ENCODE data around the gene CDH4. TPM values are rescaled to one million over a fixed set of nuclear protein-coding genes. Genes with fewer than 3 reads are reported as not detected.

The CDH4 gene
- total RNA-seq, 3 donors from 2014 or later (not counting 1 experiment from before 2014, with no cell fraction given): 0.18 TPM; not detected in 2

- Mint-ChIP-seq H3K4me3 (no peak overlapping the region), H3K9me3 (no peaks in the 10 kb centered on the region), H3K36me3 (no peaks in the 10 kb centered on the region), H3K4me1 (peaks cover 6 to 10% of the 10 kb centered on the region in 2 donors), H3K27me3 (ENCODE audit: low read depth in 2 of 2) (peaks cover under 1 to 6% of the 10 kb centered on the region in 2 donors), H3K27ac (no peak overlapping the region)
- Histone ChIP-seq H3K27ac (ENCODE audit: low read length) (no peak overlapping the region), H3K27me3 (ENCODE audit: control insufficient read depth, insufficient read depth, low read length) (no peaks in the 10 kb centered on the region), H3K4me3 (ENCODE audit: low read length) (no peak overlapping the region), H3K9me3 (ENCODE audit: control insufficient read depth, insufficient read depth, low read length) (no peaks in the 10 kb centered on the region), H3K4me1 (ENCODE audit: control insufficient read depth, insufficient read depth, low read length) (no peaks in the 10 kb centered on the region), H3K36me3 (ENCODE audit: control insufficient read depth, insufficient read depth, low read length) (no peaks in the 10 kb centered on the region)
- intact Hi-C loops (cut with micrococcal nuclease): no loop called here
- ATAC-seq: no peak
- DNase-seq: no peak
- 89% methylated on average over 14 of the region's 14 CpGs for WGBS (ENCODE audit: insufficient coverage)
- TF ChIP-seq CTCF (IDR thresholded peaks at IDR 0.05): no peak
These were observed 652.4 kb downstream of the CDH4 start for GRCh38 chr20:61904456-61904855.

GRCh38 chr20:61905781-61906523, 653.9 kb downstream of the CDH4 start:
- DNase-seq (no peak), ATAC-seq (no peak)
- WGBS (ENCODE audit: insufficient coverage): 88% methylated on average over 13 of the region's 15 CpGs
- no peaks in the 10 kb centered on the region for H3K4me1 ChIP-seq (ENCODE audit: control insufficient read depth, insufficient read depth, low read length)
- H3K4me1 Mint-ChIP-seq: peaks cover 6 to 12% of the 10 kb centered on the region in 2 donors
- H3K27me3 Mint-ChIP-seq (ENCODE audit: low read depth in 2 of 2): peaks cover 3 to 6% of the 10 kb centered on the region in 2 donors
- H3K4me3 Mint-ChIP-seq: no peak overlapping the region
- no peaks in the 10 kb centered on the region for H3K36me3 ChIP-seq (ENCODE audit: control insufficient read depth, insufficient read depth, low read length)
- H3K9me3 Mint-ChIP-seq: peaks cover 0 to 3% of the 10 kb centered on the region in 2 donors
- intact Hi-C loops (cut with micrococcal nuclease): no loop called here
- H3K36me3 Mint-ChIP-seq: no peaks in the 10 kb centered on the region
- TF ChIP-seq CTCF (IDR thresholded peaks at IDR 0.05): no peak
- H3K27ac ChIP-seq (ENCODE audit: low read length): no peak overlapping the region
- no peak overlapping the region for H3K4me3 ChIP-seq (ENCODE audit: low read length)
- no peaks in the 10 kb centered on the region for H3K27me3 ChIP-seq (ENCODE audit: control insufficient read depth, insufficient read depth, low read length)
- H3K9me3 ChIP-seq (ENCODE audit: control insufficient read depth, insufficient read depth, low read length): peaks cover 4% of the 10 kb centered on the region
- no peak overlapping the region for H3K27ac Mint-ChIP-seq

GRCh38 chr20:61907081-61907891, 655.2 kb downstream of the CDH4 start:
- Histone ChIP-seq H3K9me3 (ENCODE audit: control insufficient read depth, insufficient read depth, low read length) (peaks cover 4% of the 10 kb centered on the region), H3K27me3 (ENCODE audit: control insufficient read depth, insufficient read depth, low read length) (no peaks in the 10 kb centered on the region), H3K4me1 (ENCODE audit: control insufficient read depth, insufficient read depth, low read length) (no peaks in the 10 kb centered on the region), H3K4me3 (ENCODE audit: low read length) (no peak overlapping the region), H3K36me3 (ENCODE audit: control insufficient read depth, insufficient read depth, low read length) (no peaks in the 10 kb centered on the region), H3K27ac (ENCODE audit: low read length) (no peak overlapping the region)
- 90% methylated on average over 24 of the region's 24 CpGs for WGBS (ENCODE audit: insufficient coverage)
- no peak for TF ChIP-seq CTCF (IDR thresholded peaks at IDR 0.05)
- ATAC-seq (no peak), DNase-seq (no peak)
- Mint-ChIP-seq H3K27ac (no peak overlapping the region), H3K9me3 (peaks cover 0 to 4% of the 10 kb centered on the region in 2 donors), H3K4me1 (peaks cover 4 to 14% of the 10 kb centered on the region in 2 donors), H3K36me3 (no peaks in the 10 kb centered on the region), H3K27me3 (ENCODE audit: low read depth in 2 of 2) (peaks cover 0 to 4% of the 10 kb centered on the region in 2 donors), H3K4me3 (no peak overlapping the region)
- intact Hi-C loops (cut with micrococcal nuclease): no loop called here
